Ovary (tissue), 3 donors: ENCODE data around the gene COL27A1.

ENCODE experiments used
- CTCF ChIP-seq, 3 donors: fragments of 450-650 bp in 2 of 3; fragments of 200-600 bp in 1 of 3; IDR thresholded peaks; one replicate each; pipeline versions ENCODE4 v1.5.1 to v1.8.0; 2016 to 2022; ENCODE audit warnings: antibody characterized with exemption in 3 of 3, mild to moderate bottlenecking in 1 of 3
- POLR2A ChIP-seq: fragments of 450-650 bp; IDR thresholded peaks from one replicate; pipeline ENCODE4 v1.6.1; 2017; ENCODE audit warnings: antibody characterized with exemption, mild to moderate bottlenecking, moderate library complexity
- donor health status: DM: no; HTN: no; CAD: no.

GRCh38 chr9:114261026-114261425 lies 105.7 kb downstream of the COL27A1 start:
- no peak for TF ChIP-seq CTCF (IDR thresholded peaks at IDR 0.05)
- TF ChIP-seq POLR2A, result no peak
